ENCODE results near the gene MAST4.

DNA sequence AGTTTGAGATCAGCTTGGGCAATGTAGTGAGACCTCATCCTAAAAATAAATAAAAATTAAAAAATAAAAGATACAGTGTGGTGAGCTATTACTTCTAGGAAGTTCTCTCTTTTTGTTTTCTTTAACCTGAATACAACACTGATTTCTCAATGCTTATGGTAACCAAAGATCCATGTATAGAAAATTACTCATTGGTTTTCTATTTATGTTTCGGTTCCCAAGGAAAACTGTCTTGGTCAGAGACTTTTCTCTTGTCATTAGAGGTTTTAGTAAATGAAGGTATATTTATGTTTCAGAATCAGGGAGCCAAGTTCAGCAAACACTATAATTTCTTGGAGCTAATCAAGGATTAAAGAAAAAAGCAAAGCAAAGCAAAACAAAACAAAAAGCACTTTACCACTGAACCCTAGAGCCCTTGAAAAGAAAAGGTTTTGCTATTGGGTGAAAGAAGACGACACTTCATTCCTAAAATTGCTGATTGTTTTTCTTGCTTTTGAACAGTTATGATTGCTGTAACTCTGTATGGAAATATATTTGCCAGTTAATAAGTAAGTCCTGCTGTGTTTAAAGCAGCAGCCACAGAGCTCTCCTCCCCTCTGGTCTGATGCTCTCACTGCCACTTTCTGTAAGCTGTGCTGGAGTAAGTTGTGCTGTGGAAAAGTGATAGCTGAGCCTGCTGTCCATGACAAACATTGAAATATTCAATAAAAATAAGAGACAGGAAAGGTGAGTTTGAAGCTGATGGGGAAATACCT lies 302.2 kb downstream of the MAST4 start:
- TF ChIP-seq CTCF (conservative IDR thresholded peaks at IDR 0.05 in 1 of 2, IDR thresholded peaks at IDR 0.05 in 1 of 2; ENCODE audit: low read depth in 1 of 2, low read length in 2 of 2) (no peak), EZH2 (IDR thresholded peaks at IDR 0.05; ENCODE audit: low read length, missing control alignments) (no peak)

Measured in fibroblast of lung (primary cell).